NCI-H2029 treated with DMSO at 0.1 percent for 48 hours (cell line): ENCODE measurements around the gene COA1.
A peak's percentile ranks its signal among the peaks of the same experiment; 100 is the strongest.
"Not testable (repeated sequence)": the region's sequence is repeated elsewhere in the genome, so short reads cannot be mapped to it uniquely, and the experiment has no call there.

Source experiments
- DNase-seq: peaks from one replicate; lab custom pipeline; 2025; lab: John Stamatoyannopoulos, UW

COA1 gene

GRCh38 chr7:43628431-43628830 lies 100.9 kb downstream of the COA1 start:
- no peak for DNase-seq

- DNase-seq: not testable (repeated sequence)
Observed at GRCh38 chr7:43627798-43628197, 101.5 kb downstream of the COA1 start.

DNA sequence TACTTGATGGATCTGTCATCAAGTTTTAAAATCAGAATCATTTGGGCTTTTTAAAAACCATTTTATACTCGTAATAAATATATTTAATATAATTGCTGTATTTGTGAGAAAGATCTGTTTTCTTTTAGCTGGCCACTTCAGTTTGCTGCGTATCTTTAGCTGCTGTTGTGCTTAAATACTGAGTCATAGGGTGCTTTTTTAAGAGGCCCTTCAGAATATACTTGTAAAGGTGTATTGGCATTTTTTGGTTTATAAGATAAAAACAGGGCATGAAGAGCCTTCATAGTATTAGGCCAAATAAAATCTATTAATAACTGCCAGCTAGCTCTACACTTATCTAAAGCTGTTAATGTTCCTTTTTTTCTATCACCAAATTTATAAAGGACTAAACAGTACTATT lies 102.6 kb downstream of the COA1 start:
- no peak for DNase-seq

DNA sequence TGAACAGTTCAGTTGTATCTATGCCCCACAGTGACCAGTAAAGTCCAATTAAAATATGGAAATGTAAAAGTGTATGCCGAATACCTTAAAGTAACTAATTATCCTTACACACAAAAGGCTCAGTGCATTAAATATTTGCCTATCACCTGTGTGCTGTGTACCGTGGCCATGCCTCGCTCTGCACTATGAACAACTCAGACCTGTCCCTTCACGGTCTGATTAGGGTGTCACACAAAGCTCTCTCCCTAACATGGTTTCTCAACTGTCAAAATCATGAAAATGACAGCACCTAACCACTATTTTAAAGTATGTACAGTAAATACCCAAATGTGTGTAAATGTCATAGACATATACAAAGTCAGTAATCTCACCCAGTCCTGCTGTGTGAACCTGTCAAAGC lies 103.3 kb downstream of the COA1 start:
- DNase-seq: no peak

- DNase-seq: peak; percentile 16
Observed at GRCh38 chr7:43625453-43625852, 103.9 kb downstream of the COA1 start.

- no peak for DNase-seq
Observed at GRCh38 chr7:43624156-43624555, 105.2 kb downstream of the COA1 start.

GRCh38 chr7:43621729-43622448 lies 107.4 kb downstream of the COA1 start:
- no peak for DNase-seq

DNA sequence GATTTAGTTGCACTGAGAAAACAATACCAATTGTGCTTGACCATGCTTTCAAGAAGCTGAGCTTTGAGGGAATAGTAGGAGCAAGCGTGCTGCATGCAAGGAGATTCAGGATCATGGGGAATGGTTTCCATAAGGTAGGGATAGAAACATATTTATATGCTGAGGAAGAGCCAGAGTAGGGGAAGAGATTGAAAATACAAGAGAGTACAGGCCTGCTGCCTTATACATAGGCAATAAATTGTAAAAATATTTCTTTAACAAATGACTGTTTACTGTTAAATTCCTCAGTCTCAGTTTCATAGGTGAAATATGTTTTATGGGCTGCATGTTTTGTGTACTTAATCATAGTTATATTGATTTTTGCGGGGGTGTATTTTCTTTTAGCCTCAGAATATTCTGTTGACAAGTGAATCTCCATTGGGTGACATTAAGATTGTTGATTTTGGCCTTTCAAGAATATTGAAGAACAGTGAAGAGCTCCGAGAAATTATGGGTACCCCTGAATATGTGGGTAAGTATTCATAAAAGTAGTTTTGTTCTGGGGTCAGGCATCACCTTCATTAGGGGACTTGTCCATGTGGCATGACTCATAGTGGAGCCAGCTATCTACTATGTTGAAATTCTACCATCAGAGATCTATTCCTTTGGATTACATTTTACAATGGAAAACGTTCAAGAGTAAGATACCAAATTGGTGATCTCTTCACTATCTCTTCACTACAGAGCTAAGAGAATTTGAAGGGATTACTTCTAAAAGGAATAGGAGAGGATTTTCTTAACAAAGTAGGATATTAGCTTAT lies 109.9 kb downstream of the COA1 start:
- DNase-seq: no peak

DNA sequence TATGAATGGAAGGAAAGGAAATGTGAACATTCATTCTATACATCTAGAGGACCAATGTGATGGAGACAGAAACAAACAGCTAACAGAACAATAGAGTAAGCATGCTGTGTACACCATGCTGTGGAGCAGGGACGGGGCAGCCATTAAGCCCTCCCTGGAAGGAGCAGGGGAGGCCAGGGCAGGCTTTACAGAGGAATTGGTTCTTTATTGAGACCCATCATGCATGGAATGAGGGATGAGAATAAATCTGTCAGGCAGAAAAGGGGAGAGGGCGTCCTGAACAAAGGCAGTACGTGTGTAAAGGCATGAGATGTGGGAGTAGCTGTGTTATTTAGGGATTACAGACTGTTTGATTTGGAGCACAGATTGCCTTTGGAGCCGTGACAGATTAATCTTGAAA lies 111.2 kb downstream of the COA1 start:
- DNase-seq: no peak

DNA sequence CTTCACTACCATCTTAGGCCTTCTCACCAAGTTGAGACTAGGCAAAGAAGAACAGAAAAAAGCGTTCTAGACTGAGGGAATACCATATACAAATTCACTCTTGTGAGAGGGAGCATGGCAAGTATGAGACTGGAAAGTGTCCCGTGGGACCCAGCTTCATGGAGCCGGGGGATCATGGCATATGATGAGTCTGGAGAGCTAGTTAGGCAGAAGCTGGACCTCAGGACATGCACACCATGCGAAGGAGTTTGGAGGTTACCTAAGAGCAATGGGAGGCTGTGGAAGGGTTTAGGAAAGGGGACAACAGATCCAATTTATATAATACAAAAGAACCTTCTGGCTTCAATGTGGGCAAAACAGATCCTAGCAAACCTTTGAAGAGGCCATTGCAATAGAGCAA lies 112.3 kb downstream of the COA1 start:
- no peak for DNase-seq

- DNase-seq: no peak
Observed at GRCh38 chr7:43615558-43616145, 113.7 kb downstream of the COA1 start.

GRCh38 chr7:43612599-43613589 lies 116.4 kb downstream of the COA1 start:
- DNase-seq: no peak

- no peak for DNase-seq
Observed at GRCh38 chr7:43612128-43612527, 117.2 kb downstream of the COA1 start.

GRCh38 chr7:43609097-43609496 lies 120.2 kb downstream of the COA1 start:
- DNase-seq: no peak

DNA sequence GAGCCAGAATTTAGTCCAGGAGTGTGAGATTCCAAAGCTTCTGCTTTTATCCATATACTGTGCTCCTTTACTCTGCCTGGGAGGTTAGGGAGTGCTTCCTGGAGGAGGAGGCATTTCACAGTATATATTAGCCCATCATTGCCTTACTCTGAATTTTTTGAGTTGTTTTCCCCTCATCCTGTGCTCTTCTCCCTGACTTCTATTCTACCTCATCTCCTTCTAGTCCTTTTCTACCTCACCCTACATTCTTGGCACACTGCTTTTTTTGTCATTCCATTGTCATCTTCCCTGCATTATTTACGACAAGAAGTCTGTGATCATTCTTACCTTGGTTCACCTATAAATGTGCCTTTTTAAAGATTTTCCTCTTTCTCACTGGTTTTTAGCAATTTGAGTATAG lies 125.1 kb downstream of the COA1 start:
- DNase-seq: no peak

- DNase-seq: no peak
Observed at GRCh38 chr7:43602256-43602655, 127.1 kb downstream of the COA1 start.

GRCh38 chr7:43600056-43600455 lies 129.3 kb downstream of the COA1 start:
- DNase-seq: no peak

DNA sequence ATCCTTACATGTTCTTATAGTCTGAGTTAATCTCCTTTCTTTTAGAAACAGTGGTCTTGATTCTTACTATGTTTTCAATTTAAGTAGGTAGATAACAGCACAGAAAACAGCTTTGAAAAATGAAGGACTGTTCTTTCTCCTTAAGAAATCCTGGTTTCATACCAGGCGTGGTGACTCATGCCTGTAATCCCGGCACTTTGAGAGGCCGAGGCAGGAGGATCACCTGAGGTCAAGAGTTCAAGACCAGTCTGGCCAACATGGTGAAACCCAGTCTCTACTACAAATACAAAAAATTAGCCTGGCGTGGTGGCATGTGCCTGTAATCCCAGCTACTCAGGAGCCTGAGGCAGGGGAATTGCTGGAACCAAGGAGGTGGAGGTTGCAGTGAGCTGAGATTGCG lies 132.9 kb downstream of the COA1 start:
- DNase-seq: not testable (repeated sequence)

DNA sequence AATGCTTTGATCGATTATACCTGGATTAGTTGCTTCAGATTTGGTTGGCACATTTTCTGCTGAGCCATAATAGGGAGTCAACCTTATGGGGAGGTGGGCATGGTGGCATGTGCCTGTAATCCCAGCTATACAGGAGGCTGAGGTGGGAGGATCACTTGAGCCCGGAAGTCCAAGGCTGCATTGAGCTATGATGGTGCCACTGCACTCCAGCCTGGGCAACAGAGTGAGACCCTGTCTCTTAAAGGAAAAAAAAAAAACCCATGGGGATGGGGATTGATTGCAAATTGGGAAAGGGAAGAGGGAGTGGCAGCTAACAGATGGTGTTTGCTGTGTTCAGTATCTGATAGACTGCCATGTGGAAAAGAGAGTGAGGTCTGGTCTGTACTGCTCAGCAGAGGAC lies 135.3 kb downstream of the COA1 start:
- no peak for DNase-seq

- no peak for DNase-seq
Observed at GRCh38 chr7:43593010-43593409, 136.3 kb downstream of the COA1 start.

DNA sequence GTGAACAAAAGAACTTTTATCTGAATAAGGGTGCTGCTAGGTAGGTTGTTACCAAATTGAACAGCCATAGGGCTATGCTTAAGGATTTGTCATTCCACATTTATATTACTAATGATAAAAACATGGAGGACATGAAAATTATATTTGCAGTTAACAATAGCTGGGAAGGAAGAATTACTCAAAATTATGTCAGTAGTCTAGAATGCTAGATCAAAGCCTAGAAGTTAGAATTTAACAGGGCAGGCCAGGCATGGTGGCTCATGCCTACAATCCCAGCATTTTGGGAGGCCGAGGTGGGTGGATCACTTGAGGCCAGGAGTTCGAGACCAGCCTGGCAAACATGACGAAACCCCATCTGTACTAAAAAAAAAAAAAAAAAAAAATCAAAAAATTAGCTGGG lies 137.0 kb downstream of the COA1 start:
- DNase-seq: no peak
